Spleen (tissue), 11 donors: Measurements from ENCODE around the gene USP34. TPM values are rescaled to one million over a fixed set of nuclear protein-coding genes. Genes with fewer than 3 reads are reported as not detected.
"Not testable (repeated sequence)": the region's sequence is repeated elsewhere in the genome, so short reads cannot be mapped to it uniquely, and the experiment has no call there.

Experiments
- DNase-seq: peaks from one replicate; pipeline ENCODE4 v3.0.0-alpha.2; 2020
- H3K27ac ChIP-seq, 8 donors: fragments of 200-600 bp; sonication (generic) in 7 of 8; 1 replicate in 4 of 8; 2 replicates in 4 of 8; pipeline versions ENCODE4 v1.5.0 to v1.8.0; 2016 to 2021; ENCODE audit warnings: inconsistent platforms in 4 of 8, mild to moderate bottlenecking in 4 of 8, moderate library complexity in 1 of 8
- H3K27me3 ChIP-seq, 7 donors: fragments of 200-600 bp; sonication (generic) in 6 of 7; replicated peaks in 1 of 7; 1 replicate in 4 of 7; 2 replicates in 3 of 7; pipeline versions ENCODE4 v1.5.0 to v1.8.0; 2016 to 2021; ENCODE audit warnings: inconsistent platforms in 3 of 7, mild to moderate bottlenecking in 1 of 7
- H3K36me3 ChIP-seq, 6 donors: fragments of 200-600 bp; sonication (generic) in 5 of 6; 1 replicate in 4 of 6; 2 replicates in 2 of 6; pipeline versions ENCODE4 v1.5.0 to v1.8.0; 2016 to 2021; ENCODE audit warnings: inconsistent platforms in 2 of 6
- H3K4me1 ChIP-seq, 6 donors: fragments of 200-600 bp; sonication (generic) in 5 of 6; 1 replicate in 3 of 6; 2 replicates in 3 of 6; pipeline versions ENCODE4 v1.5.0 to v1.8.0; 2016 to 2021; ENCODE audit warnings: inconsistent platforms in 3 of 6
- H3K4me3 ChIP-seq, 8 donors: fragments of 200-600 bp; sonication (generic) in 7 of 8; 1 replicate in 4 of 8; 2 replicates in 4 of 8; pipeline versions ENCODE4 v1.5.0 to v1.8.0; 2016 to 2021; ENCODE audit warnings: inconsistent platforms in 4 of 8, mild to moderate bottlenecking in 4 of 8, moderate library complexity in 2 of 8
- H3K9me3 ChIP-seq, 8 donors: fragments of 200-600 bp; sonication (generic) in 7 of 8; 1 replicate in 4 of 8; 2 replicates in 4 of 8; pipeline versions ENCODE4 v1.5.0 to v1.8.0; 2016 to 2021; ENCODE audit warnings: inconsistent platforms in 4 of 8
- POLR2A ChIP-seq, 3 donors: fragments of 450-650 bp; IDR thresholded peaks; one replicate each; pipeline ENCODE4 v1.5.1; 2017; ENCODE audit warnings: antibody characterized with exemption in 3 of 3, mild to moderate bottlenecking in 1 of 3
- POLR2AphosphoS5 ChIP-seq, 3 donors: sonication (generic); formaldehyde crosslinking; IDR thresholded peaks; one replicate each; pipeline ENCODE4 v1.5.1; 2017; ENCODE audit warnings: antibody characterized with exemption in 3 of 3
- WGBS, 5 donors: extraction: QIAGEN DNeasy Blood & Tissue Kit in 3 of 5; methylation state at CpG; one replicate each; pipeline versions ENCODE4 v1.1.5 to v1.1.7; 2013 to 2018; 5-methylcytosine and 5-hydroxymethylcytosine counted together
- intact Hi-C: fragments of 100-400 bp; cut with DNase I; formaldehyde crosslinking; loops from one replicate; pipeline ENCODE4 v1.15.0; 2023; ENCODE audit warnings: low total_unique reads
- polyA plus RNA-seq, 3 donors: library from polyadenylated mRNA; stranded (reverse); fragments of 200-250 nt; gene quantifications; one replicate each; pipeline ENCODE4 v1.2.1, GENCODE V29; 2013
- total RNA-seq, 7 donors: library from RNA; depleted of rRNA in 3 of 7; stranded (reverse); fragments of >200 nt in 3 of 7; fragmentation: NEBNext Ultra II Directional in 4 of 7; extraction: Animal tissue kit (Norgen Biotek cat#: 25700) in 4 of 7; gene quantifications; one replicate each; pipeline versions ENCODE4 v1.1.0 to v1.2.1, GENCODE V29; 2016 to 2021
- TF ChIP-seq, protein P1 (sequence below), 11 experiments: fragments of 200-600 bp in 7 of 11; fragments of 450-650 bp in 4 of 11; sonication (generic) in 4 of 11; IDR thresholded peaks in 8 of 11; conservative IDR thresholded peaks in 3 of 11; 1 replicate in 7 of 11; 2 replicates in 4 of 11; pipeline versions ENCODE4 v1.4.0 to v1.8.0; 2016 to 2021; ENCODE audit warnings: antibody characterized with exemption in 11 of 11, inconsistent platforms in 4 of 11, mild to moderate bottlenecking in 1 of 11
- donor health status: healthy with polysubstance abuse.
- donor health status: DM: no; HTN: no; CAD: no; lungs with moderate emphysema.
- donor health status: DM: no; HTN: no; CAD: no.
- donor health status: Bipolar disorder and iron deficiency.
- donor health status: healthy.
- donor health status: DM: no; HTN: no; CAD: no.
- donor health status: DM: yes; HTN: yes; CAD: no.

USP34 gene
- total and polyA plus RNA-seq, 10 donors = 52.1 to 222 (median 142) TPM

- peaks cover 0 to 100% (median 97%) of the 10 kb centered on the region in 6 donors for H3K36me3 ChIP-seq
- no peak overlapping the region for H3K4me3 ChIP-seq
- no peak for DNase-seq
- TF ChIP-seq POLR2A (IDR thresholded peaks at IDR 0.05) (no peak), POLR2AphosphoS5 (IDR thresholded peaks at IDR 0.05) (no peak)
- TF ChIP-seq, protein P1, sequence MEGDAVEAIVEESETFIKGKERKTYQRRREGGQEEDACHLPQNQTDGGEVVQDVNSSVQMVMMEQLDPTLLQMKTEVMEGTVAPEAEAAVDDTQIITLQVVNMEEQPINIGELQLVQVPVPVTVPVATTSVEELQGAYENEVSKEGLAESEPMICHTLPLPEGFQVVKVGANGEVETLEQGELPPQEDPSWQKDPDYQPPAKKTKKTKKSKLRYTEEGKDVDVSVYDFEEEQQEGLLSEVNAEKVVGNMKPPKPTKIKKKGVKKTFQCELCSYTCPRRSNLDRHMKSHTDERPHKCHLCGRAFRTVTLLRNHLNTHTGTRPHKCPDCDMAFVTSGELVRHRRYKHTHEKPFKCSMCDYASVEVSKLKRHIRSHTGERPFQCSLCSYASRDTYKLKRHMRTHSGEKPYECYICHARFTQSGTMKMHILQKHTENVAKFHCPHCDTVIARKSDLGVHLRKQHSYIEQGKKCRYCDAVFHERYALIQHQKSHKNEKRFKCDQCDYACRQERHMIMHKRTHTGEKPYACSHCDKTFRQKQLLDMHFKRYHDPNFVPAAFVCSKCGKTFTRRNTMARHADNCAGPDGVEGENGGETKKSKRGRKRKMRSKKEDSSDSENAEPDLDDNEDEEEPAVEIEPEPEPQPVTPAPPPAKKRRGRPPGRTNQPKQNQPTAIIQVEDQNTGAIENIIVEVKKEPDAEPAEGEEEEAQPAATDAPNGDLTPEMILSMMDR (IDR thresholded peaks at IDR 0.05 in 8 of 11, conservative IDR thresholded peaks at IDR 0.05 in 3 of 11) = no peak
- no peaks in the 10 kb centered on the region for H3K9me3 ChIP-seq
- intact Hi-C loops = no loop called here
- no peaks in the 10 kb centered on the region for H3K27me3 ChIP-seq
- H3K27ac ChIP-seq = no peak overlapping the region
- H3K4me1 ChIP-seq = peaks cover 0 to 20% (median 12%) of the 10 kb centered on the region in 6 donors
- 85 to 92% (median 90%) methylated on average over 2 of the region's 2 CpGs for WGBS, 5 donors
Observed at GRCh38 chr2:61492476-61492875, 21.6 kb upstream of the USP34 start.

GRCh38 chr2:61485281-61485680 lies 14.4 kb upstream of the USP34 start:
- H3K9me3 ChIP-seq = no peaks in the 10 kb centered on the region
- H3K4me1 ChIP-seq = no peaks in the 10 kb centered on the region
- peaks cover 7 to 100% (median 94%) of the 10 kb centered on the region in 6 donors for H3K36me3 ChIP-seq
- 96 to 99% (median 97%) methylated on average over 5 of the region's 5 CpGs for WGBS, 5 donors
- no peak overlapping the region for H3K27ac ChIP-seq
- H3K27me3 ChIP-seq = no peaks in the 10 kb centered on the region
- TF ChIP-seq, protein P1 (IDR thresholded peaks at IDR 0.05 in 8 of 11, conservative IDR thresholded peaks at IDR 0.05 in 3 of 11) = no peak
- no peak for TF ChIP-seq POLR2A (IDR thresholded peaks at IDR 0.05)
- no peak for TF ChIP-seq POLR2AphosphoS5 (IDR thresholded peaks at IDR 0.05)
- H3K4me3 ChIP-seq = no peak overlapping the region
- no peak for DNase-seq
- intact Hi-C loops = no loop called here

DNA sequence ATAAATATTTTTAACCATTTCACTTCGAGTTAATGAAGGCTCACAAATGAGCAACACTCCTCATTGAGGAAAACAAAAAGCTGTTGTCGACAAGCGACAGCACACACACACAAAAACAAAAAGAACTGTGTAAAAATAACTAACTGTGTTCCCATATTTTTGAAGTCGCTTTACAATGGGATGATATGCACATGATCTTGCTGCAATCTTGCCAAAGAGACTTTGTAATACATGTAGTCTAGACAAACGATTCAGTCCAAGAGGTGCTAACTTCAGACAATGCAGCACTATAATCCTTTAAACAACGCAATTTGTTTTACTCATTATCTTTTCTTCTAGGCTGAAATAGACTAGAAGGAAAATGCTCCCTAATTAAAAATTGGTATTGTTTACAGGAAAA lies 7.2 kb upstream of the USP34 start:
- Histone ChIP-seq H3K27ac (no peak overlapping the region), H3K4me1 (peaks cover 0 to 3% (median 0%) of the 10 kb centered on the region in 6 donors), H3K9me3 (no peaks in the 10 kb centered on the region), H3K4me3 (no peak overlapping the region), H3K27me3 (no peaks in the 10 kb centered on the region), H3K36me3 (peaks cover 7 to 74% (median 60%) of the 10 kb centered on the region in 6 donors)
- no peak for DNase-seq
- 91 to 94% (median 92%) methylated on average over 6 of the region's 6 CpGs for WGBS, 5 donors
- TF ChIP-seq, protein P1 (IDR thresholded peaks at IDR 0.05 in 8 of 11, conservative IDR thresholded peaks at IDR 0.05 in 3 of 11) = no peak
- TF ChIP-seq POLR2AphosphoS5 (IDR thresholded peaks at IDR 0.05) = no peak
- TF ChIP-seq POLR2A (IDR thresholded peaks at IDR 0.05) = no peak
- intact Hi-C loops = no loop called here

DNA sequence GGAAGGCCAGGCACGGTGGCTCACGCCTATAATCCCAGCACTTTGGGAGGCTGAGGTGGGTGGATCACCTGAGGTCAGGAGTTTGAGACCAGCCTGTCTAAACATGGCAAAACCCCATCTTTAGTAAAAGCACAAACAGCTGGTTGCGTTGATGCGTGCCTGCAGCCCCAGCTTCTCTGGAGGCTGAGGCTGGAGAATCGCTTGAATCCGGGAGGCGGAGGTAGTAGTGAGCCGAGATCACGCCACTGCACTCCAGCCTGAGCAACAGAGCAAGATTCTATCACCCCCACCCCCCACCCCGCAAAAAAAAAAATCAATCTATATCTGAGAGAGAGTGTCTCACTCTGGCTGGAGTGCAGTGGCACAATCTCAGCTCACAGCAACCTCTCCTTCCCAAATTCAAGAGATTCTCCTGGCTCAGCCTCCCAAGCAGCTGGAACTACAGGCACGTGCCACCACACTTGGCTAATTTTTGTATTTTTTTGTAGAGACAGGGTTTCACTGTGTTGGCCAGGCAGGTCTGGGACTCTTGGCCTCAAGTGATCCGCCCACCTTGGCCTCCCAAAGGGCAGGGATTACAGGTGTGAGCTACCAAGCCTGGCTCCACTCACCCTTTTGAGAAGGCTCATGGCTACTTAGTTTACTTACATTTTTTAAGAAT lies 6.2 kb upstream of the USP34 start:
- H3K9me3 ChIP-seq, H3K27ac ChIP-seq, DNase-seq, intact Hi-C loops, H3K27me3 ChIP-seq, H3K4me3 ChIP-seq: not testable (repeated sequence)
- 95 to 97% (median 97%) methylated on average over 11 to 12 of the region's 12 CpGs for WGBS, 5 donors
- Histone ChIP-seq H3K36me3 (peaks cover 0 to 71% (median 50%) of the 10 kb centered on the region in 6 donors), H3K4me1 (peaks cover 0 to 11% (median 7%) of the 10 kb centered on the region in 6 donors)
